Measurements from ENCODE around the gene KPNA1. TPM values are rescaled to one million over a fixed set of nuclear protein-coding genes. Genes with fewer than 3 reads are reported as not detected.
A peak's percentile ranks its signal among the peaks of the same experiment; 100 is the strongest.

Gene KPNA1
- total RNA-seq, 1 experiment from 2014 or later = 47.1 TPM

DNA sequence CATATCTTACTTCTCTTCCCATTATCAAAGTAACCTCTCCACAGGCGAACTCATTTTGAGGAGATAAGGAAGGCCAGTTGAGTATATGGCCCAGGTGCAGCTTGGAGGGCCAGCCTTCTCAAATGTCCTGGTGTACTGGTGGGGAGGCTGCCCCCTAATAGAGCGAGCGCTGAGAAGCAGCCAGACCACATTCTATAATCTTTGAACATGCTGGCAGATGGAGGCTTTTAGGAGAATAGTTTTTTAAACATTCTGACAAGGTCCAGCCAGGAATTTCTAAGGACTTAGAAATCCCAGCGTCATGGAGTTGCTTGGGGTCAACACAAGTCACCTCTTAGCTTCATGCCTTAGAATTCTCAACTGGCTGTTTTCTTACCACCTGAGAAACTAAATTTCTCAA is 104.6 kb downstream of the KPNA1 start:
- no peaks in the 10 kb centered on the region for H3K9me3 ChIP-seq (replicated peaks)
- no peaks in the 10 kb centered on the region for H3K27me3 ChIP-seq (replicated peaks)
- H3K27ac ChIP-seq = no peak overlapping the region
- peaks cover 3% of the 10 kb centered on the region; the same call in 1 of the 2 replicates for H3K36me3 ChIP-seq
- DNase-seq (ENCODE audit: low read depth in 1 of 2, low spot score in 2 of 2) = no peak
- H3K4me3 ChIP-seq = no peak overlapping the region
- H3K4me1 ChIP-seq (replicated peaks) = peaks cover 7% of the 10 kb centered on the region; the same call in 1 of the 2 replicates

DNA sequence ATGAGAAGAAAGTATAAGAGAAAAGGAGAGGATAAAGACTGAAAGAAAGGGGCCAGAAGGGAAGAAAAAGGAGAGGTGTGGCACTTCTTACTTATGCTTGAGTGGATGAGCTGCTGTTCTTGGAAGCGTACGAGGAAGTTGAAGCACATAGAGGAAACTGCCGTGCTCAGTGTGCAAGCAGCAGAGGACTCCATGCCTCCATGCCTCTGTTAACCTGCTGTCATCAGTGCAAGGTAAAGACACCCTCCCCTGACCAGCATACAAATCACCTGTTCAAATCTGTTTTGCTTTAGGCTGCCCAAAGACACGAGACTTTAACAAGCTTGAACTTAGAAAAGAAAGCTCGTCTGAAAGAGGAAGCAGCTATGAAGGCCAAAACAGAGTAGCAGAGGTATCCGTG is 105.3 kb downstream of the KPNA1 start:
- Histone ChIP-seq H3K27me3 (replicated peaks) (no peaks in the 10 kb centered on the region), H3K36me3 (peaks cover 3% of the 10 kb centered on the region; the same call in 1 of the 2 replicates), H3K4me3 (no peak overlapping the region), H3K9me3 (replicated peaks) (no peaks in the 10 kb centered on the region), H3K4me1 (replicated peaks) (0 out of 2 replicates have a peak, but pooled peaks cover under 1% of the 10 kb centered on the region), H3K27ac (no peak overlapping the region)
- no peak for DNase-seq (ENCODE audit: low read depth in 1 of 2, low spot score in 2 of 2)

GRCh38 chr3:122407946-122408345 is 106.8 kb downstream of the KPNA1 start:
- H3K36me3 ChIP-seq = peaks cover 3% of the 10 kb centered on the region; the same call in 1 of the 2 replicates

GRCh38 chr3:122406198-122406597 is 108.5 kb downstream of the KPNA1 start:
- no peaks in the 10 kb centered on the region for H3K27me3 ChIP-seq (replicated peaks)
- H3K27ac ChIP-seq = no peak overlapping the region
- H3K4me1 ChIP-seq (replicated peaks) = peaks cover 5% of the 10 kb centered on the region
- DNase-seq (ENCODE audit: low read depth in 1 of 2, low spot score in 2 of 2) = no peak
- no peaks in the 10 kb centered on the region for H3K9me3 ChIP-seq (replicated peaks)
- H3K4me3 ChIP-seq = no peak overlapping the region
- no peaks in the 10 kb centered on the region for H3K36me3 ChIP-seq

More at GRCh38 chr3:122407946-122408345, 106.8 kb downstream of the KPNA1 start:
- H3K27ac ChIP-seq = no peak overlapping the region
- no peaks in the 10 kb centered on the region for H3K9me3 ChIP-seq (replicated peaks)
- peaks cover 5% of the 10 kb centered on the region for H3K4me1 ChIP-seq (replicated peaks)
- no peaks in the 10 kb centered on the region for H3K27me3 ChIP-seq (replicated peaks)
- no peak overlapping the region for H3K4me3 ChIP-seq
- DNase-seq (ENCODE audit: low read depth in 1 of 2, low spot score in 2 of 2) = no peak

GRCh38 chr3:122405015-122405414 is 109.7 kb downstream of the KPNA1 start:
- Histone ChIP-seq H3K36me3 (no peaks in the 10 kb centered on the region), H3K9me3 (replicated peaks) (no peaks in the 10 kb centered on the region), H3K4me3 (no peak overlapping the region), H3K27ac (no peak overlapping the region), H3K27me3 (replicated peaks) (no peaks in the 10 kb centered on the region), H3K4me1 (replicated peaks) (peaks cover 5% of the 10 kb centered on the region)
- no peak for DNase-seq (ENCODE audit: low read depth in 1 of 2, low spot score in 2 of 2)

DNA sequence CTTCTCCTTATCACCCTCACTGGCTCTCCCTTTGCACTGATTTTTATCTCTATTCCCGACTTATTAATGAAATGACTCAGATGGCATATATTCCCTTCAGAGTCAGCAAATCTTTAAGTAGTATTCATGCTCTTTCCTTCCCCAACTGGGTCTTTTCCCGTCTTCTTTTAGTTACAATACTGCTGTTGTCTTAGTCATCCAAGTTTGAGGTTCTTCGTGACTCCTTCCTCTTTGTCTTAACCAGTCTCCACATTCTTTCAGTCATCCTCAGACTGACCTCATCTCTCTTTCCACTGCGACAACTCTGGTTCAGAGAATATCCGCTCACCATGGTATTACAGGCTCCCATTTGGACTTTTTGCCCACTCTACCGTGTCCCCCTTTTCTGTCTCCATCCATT is 111.2 kb downstream of the KPNA1 start:
- peak in 1 of 2 experiments; percentile 50 for DNase-seq (ENCODE audit: low read depth in 1 of 2, low spot score in 2 of 2)
- no peak overlapping the region for H3K4me3 ChIP-seq
- H3K36me3 ChIP-seq = no peaks in the 10 kb centered on the region
- H3K27me3 ChIP-seq (replicated peaks) = no peaks in the 10 kb centered on the region
- H3K27ac ChIP-seq = no peak overlapping the region
- peaks cover 5% of the 10 kb centered on the region for H3K4me1 ChIP-seq (replicated peaks)
- no peaks in the 10 kb centered on the region for H3K9me3 ChIP-seq (replicated peaks)

GRCh38 chr3:122398920-122399319 is 115.8 kb downstream of the KPNA1 start:
- Histone ChIP-seq H3K27me3 (replicated peaks) (no peaks in the 10 kb centered on the region), H3K36me3 (no peaks in the 10 kb centered on the region), H3K27ac (no peak overlapping the region), H3K4me1 (replicated peaks) (peaks cover 4% of the 10 kb centered on the region), H3K9me3 (replicated peaks) (no peaks in the 10 kb centered on the region), H3K4me3 (no peak overlapping the region)
- no peak for DNase-seq (ENCODE audit: low read depth in 1 of 2, low spot score in 2 of 2)

- DNase-seq (ENCODE audit: low read depth in 1 of 2, low spot score in 2 of 2) = no peak
These were observed 117.5 kb downstream of the KPNA1 start for GRCh38 chr3:122397201-122397600.

DNA sequence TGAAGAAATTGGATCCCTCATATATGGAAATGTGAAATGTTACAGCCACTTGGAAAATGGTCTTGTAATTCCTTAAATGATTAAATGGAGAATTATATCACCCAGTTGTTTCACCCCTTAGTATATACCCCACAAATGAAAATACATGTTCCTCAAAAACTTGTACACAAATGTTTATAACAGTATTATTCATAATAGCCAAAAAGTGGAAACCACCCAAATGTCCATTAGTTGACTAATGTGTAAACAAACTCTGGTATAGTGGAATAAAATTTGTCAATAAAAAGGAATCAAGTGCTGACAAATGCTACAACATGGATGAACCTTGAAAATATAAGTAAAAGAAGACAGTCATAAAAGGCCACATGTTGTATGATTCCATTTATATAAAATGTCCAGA is 118.2 kb downstream of the KPNA1 start:
- Histone ChIP-seq H3K27me3 (replicated peaks) (no peaks in the 10 kb centered on the region), H3K4me1 (replicated peaks) (no peaks in the 10 kb centered on the region), H3K27ac (no peak overlapping the region), H3K9me3 (replicated peaks) (no peaks in the 10 kb centered on the region), H3K4me3 (no peak overlapping the region), H3K36me3 (no peaks in the 10 kb centered on the region)
- DNase-seq (ENCODE audit: low read depth in 1 of 2, low spot score in 2 of 2) = no peak

More at GRCh38 chr3:122397201-122397600, 117.5 kb downstream of the KPNA1 start:
- Histone ChIP-seq H3K27ac (no peak overlapping the region), H3K9me3 (replicated peaks) (no peaks in the 10 kb centered on the region), H3K27me3 (replicated peaks) (no peaks in the 10 kb centered on the region), H3K4me3 (no peak overlapping the region), H3K4me1 (replicated peaks) (no peaks in the 10 kb centered on the region), H3K36me3 (no peaks in the 10 kb centered on the region)

GRCh38 chr3:122395582-122395981 is 119.2 kb downstream of the KPNA1 start:
- Histone ChIP-seq H3K27ac (no peak overlapping the region), H3K27me3 (replicated peaks) (no peaks in the 10 kb centered on the region), H3K9me3 (replicated peaks) (no peaks in the 10 kb centered on the region), H3K4me1 (replicated peaks) (no peaks in the 10 kb centered on the region), H3K4me3 (no peak overlapping the region), H3K36me3 (no peaks in the 10 kb centered on the region)
- DNase-seq (ENCODE audit: low read depth in 1 of 2, low spot score in 2 of 2) = no peak

- DNase-seq (ENCODE audit: low read depth in 1 of 2, low spot score in 2 of 2) = no peak
- H3K27ac ChIP-seq = no peak overlapping the region
- H3K27me3 ChIP-seq (replicated peaks) = peaks cover 8% of the 10 kb centered on the region; the same call in 1 of the 2 replicates
- no peaks in the 10 kb centered on the region for H3K4me1 ChIP-seq (replicated peaks)
- H3K4me3 ChIP-seq = no peak overlapping the region
- no peaks in the 10 kb centered on the region for H3K9me3 ChIP-seq (replicated peaks)
- no peaks in the 10 kb centered on the region for H3K36me3 ChIP-seq
These were observed 120.6 kb downstream of the KPNA1 start for GRCh38 chr3:122394173-122394572.

- no peaks in the 10 kb centered on the region for H3K36me3 ChIP-seq
- no peaks in the 10 kb centered on the region for H3K9me3 ChIP-seq (replicated peaks)
- no peaks in the 10 kb centered on the region for H3K4me1 ChIP-seq (replicated peaks)
- H3K4me3 ChIP-seq = no peak overlapping the region
- H3K27me3 ChIP-seq (replicated peaks) = peaks cover 13% of the 10 kb centered on the region; the same call in 1 of the 2 replicates
- no peak overlapping the region for H3K27ac ChIP-seq
- DNase-seq (ENCODE audit: low read depth in 1 of 2, low spot score in 2 of 2) = peak in 1 of 2 experiments; percentile 14
These were observed 121.6 kb downstream of the KPNA1 start for GRCh38 chr3:122392868-122393844.

GRCh38 chr3:122391681-122392446 is 122.9 kb downstream of the KPNA1 start:
- Histone ChIP-seq H3K36me3 (no peaks in the 10 kb centered on the region), H3K4me1 (replicated peaks) (no peaks in the 10 kb centered on the region), H3K9me3 (replicated peaks) (no peaks in the 10 kb centered on the region), H3K27ac (no peak overlapping the region), H3K4me3 (no peak overlapping the region), H3K27me3 (replicated peaks) (peaks cover 20% of the 10 kb centered on the region; the same call in 1 of the 2 replicates)
- DNase-seq (ENCODE audit: low read depth in 1 of 2, low spot score in 2 of 2) = no peak
